Measurements from ENCODE around the gene MED10. TPM values are rescaled to one million over a fixed set of nuclear protein-coding genes. Genes with fewer than 3 reads are reported as not detected.

MED10 gene
- total RNA-seq, 1 experiment from 2014 or later = 34.0 TPM

DNA sequence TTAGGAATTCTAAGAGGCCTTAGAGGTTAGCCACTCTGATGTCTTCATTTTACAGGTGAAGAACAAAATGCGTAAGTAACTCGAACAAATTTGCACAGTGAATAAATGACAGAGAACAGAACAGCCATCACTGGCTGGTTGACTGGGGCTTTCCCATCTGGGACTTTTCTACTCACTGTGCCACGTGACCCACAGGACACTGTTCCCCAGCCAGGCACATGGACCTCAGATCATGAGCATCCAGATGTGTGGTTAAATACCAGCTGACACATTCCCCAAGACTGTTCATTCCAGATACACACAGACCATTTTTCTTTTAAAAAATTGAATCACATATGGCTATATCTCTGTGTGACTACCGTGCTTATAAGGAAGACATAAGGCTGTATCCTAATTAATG, 25.8 kb upstream of the MED10 start:
- ATAC-seq (no peak), DNase-seq (ENCODE audit: low read depth, low spot score) (no peak)
- in situ Hi-C loops (cut with HindIII; ENCODE audit: low pct_unique_long_range_greater_than_20kb, low sequenced_read_pairs) (no loop called here), intact Hi-C loops (cut with micrococcal nuclease; ENCODE audit: unreplicated experiment) (no loop called here)
- BruUV-seq (replicated peaks) = no TSS peak
- ChIA-PET POLR2A (no interaction called here), CTCF (no interaction called here)
- Histone ChIP-seq H3K4me3 (ENCODE audit: low read depth in 2 of 2, low read length in 2 of 2) (no peak overlapping the region), H3K4me1 (ENCODE audit: control insufficient read depth, insufficient read depth, low read length) (no peaks in the 10 kb centered on the region), H3K27ac (ENCODE audit: low read length) (no peak overlapping the region), H3K9me3 (ENCODE audit: control insufficient read depth, insufficient read depth, low read depth, low read length) (no peaks in the 10 kb centered on the region), H3K27me3 (ENCODE audit: control insufficient read depth, insufficient read depth, low read length) (peaks cover 22% of the 10 kb centered on the region), H3K36me3 (ENCODE audit: control insufficient read depth, insufficient read depth, low read length) (no peaks in the 10 kb centered on the region)
- TF ChIP-seq TCF7L2 (IDR thresholded peaks at IDR 0.05; ENCODE audit: low read depth, low read length) = no peak

DNA sequence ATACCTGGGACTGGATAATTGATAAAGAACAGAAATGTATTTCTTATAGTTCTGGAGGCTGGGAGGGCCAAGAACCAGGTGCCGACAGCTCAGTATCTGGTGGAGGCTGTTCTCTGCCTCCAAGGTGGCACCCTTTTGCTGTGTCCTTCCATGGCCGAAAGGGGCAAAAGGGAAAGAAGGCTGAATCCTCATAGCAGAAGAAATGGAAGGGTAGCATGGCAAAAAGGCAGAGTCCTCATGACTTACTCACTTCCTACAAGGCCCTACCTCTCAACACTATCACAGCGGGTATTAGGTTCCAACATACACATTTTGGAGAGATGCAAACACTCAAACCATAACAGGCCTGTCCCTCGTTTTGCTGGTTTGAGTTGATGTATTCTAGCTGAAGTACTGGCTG, 25.1 kb upstream of the MED10 start:
- ChIA-PET POLR2A (no interaction called here), CTCF (no interaction called here)
- Histone ChIP-seq H3K27me3 (ENCODE audit: control insufficient read depth, insufficient read depth, low read length) (peaks cover 22% of the 10 kb centered on the region), H3K4me3 (ENCODE audit: low read depth in 2 of 2, low read length in 2 of 2) (no peak overlapping the region), H3K4me1 (ENCODE audit: control insufficient read depth, insufficient read depth, low read length) (no peaks in the 10 kb centered on the region), H3K36me3 (ENCODE audit: control insufficient read depth, insufficient read depth, low read length) (no peaks in the 10 kb centered on the region), H3K27ac (ENCODE audit: low read length) (no peak overlapping the region), H3K9me3 (ENCODE audit: control insufficient read depth, insufficient read depth, low read depth, low read length) (no peaks in the 10 kb centered on the region)
- DNase-seq (ENCODE audit: low read depth, low spot score) (no peak), ATAC-seq (no peak)
- in situ Hi-C loops (cut with HindIII; ENCODE audit: low pct_unique_long_range_greater_than_20kb, low sequenced_read_pairs) (no loop called here), intact Hi-C loops (cut with micrococcal nuclease; ENCODE audit: unreplicated experiment) (no loop called here)
- BruUV-seq (replicated peaks) = no TSS peak
- no peak for TF ChIP-seq SIN3A (IDR thresholded peaks at IDR 0.05; ENCODE audit: borderline replicate concordance, insufficient read depth, low read depth, low read length)
- TF ChIP-seq TCF7L2 (IDR thresholded peaks at IDR 0.05; ENCODE audit: low read depth, low read length) = no peak
- TF ChIP-seq, protein P1, sequence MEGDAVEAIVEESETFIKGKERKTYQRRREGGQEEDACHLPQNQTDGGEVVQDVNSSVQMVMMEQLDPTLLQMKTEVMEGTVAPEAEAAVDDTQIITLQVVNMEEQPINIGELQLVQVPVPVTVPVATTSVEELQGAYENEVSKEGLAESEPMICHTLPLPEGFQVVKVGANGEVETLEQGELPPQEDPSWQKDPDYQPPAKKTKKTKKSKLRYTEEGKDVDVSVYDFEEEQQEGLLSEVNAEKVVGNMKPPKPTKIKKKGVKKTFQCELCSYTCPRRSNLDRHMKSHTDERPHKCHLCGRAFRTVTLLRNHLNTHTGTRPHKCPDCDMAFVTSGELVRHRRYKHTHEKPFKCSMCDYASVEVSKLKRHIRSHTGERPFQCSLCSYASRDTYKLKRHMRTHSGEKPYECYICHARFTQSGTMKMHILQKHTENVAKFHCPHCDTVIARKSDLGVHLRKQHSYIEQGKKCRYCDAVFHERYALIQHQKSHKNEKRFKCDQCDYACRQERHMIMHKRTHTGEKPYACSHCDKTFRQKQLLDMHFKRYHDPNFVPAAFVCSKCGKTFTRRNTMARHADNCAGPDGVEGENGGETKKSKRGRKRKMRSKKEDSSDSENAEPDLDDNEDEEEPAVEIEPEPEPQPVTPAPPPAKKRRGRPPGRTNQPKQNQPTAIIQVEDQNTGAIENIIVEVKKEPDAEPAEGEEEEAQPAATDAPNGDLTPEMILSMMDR (IDR thresholded peaks at IDR 0.05) = no peak
- no peak for TF ChIP-seq REST (IDR thresholded peaks at IDR 0.05; ENCODE audit: insufficient read depth in 1 of 2, low read depth in 2 of 2, low read length in 1 of 2)
- TF ChIP-seq POLR2AphosphoS5 (IDR thresholded peaks at IDR 0.05; ENCODE audit: low read depth, low read length) = no peak

- CTCF ChIA-PET = no interaction called here
- no peak overlapping the region for H3K27ac ChIP-seq (ENCODE audit: low read length)
- H3K4me1 ChIP-seq (ENCODE audit: control insufficient read depth, insufficient read depth, low read length) = no peaks in the 10 kb centered on the region
- no peaks in the 10 kb centered on the region for H3K36me3 ChIP-seq (ENCODE audit: control insufficient read depth, insufficient read depth, low read length)
- BruUV-seq (replicated peaks) = no TSS peak
- intact Hi-C loops (cut with micrococcal nuclease; ENCODE audit: unreplicated experiment) (no loop called here), in situ Hi-C loops (cut with HindIII; ENCODE audit: low pct_unique_long_range_greater_than_20kb, low sequenced_read_pairs) (no loop called here)
- POLR2A ChIA-PET = no interaction called here
- no peak overlapping the region for H3K4me3 ChIP-seq (ENCODE audit: low read depth in 2 of 2, low read length in 2 of 2)
- peaks cover 22% of the 10 kb centered on the region for H3K27me3 ChIP-seq (ENCODE audit: control insufficient read depth, insufficient read depth, low read length)
- DNase-seq (ENCODE audit: low read depth, low spot score) = no peak
- ATAC-seq = no peak
- H3K9me3 ChIP-seq (ENCODE audit: control insufficient read depth, insufficient read depth, low read depth, low read length) = no peaks in the 10 kb centered on the region
- TF ChIP-seq TCF7L2 (IDR thresholded peaks at IDR 0.05; ENCODE audit: low read depth, low read length) (no peak), SIN3A (IDR thresholded peaks at IDR 0.05; ENCODE audit: borderline replicate concordance, insufficient read depth, low read depth, low read length) (no peak), POLR2AphosphoS5 (IDR thresholded peaks at IDR 0.05; ENCODE audit: low read depth, low read length) (no peak), REST (IDR thresholded peaks at IDR 0.05; ENCODE audit: insufficient read depth in 1 of 2, low read depth in 2 of 2, low read length in 1 of 2) (no peak)
- TF ChIP-seq, protein P1 (IDR thresholded peaks at IDR 0.05) = no peak
Observed at GRCh38 chr5:6402939-6403338, 24.6 kb upstream of the MED10 start.
